SU-DHL-6 (cell line): ENCODE measurements around the gene AGBL4.

ENCODE experiments used
- CTCF ChIP-seq: fragments of 200-600 bp; sonication (generic); IDR thresholded peaks from one replicate; pipeline ENCODE4 v1.5.1; 2017; ENCODE audit warnings: antibody characterized with exemption, mild to moderate bottlenecking, low read length, moderate library complexity; ENCODE audit not compliant: insufficient read depth, poor library complexity, severe bottlenecking
- EZH2phosphoT487 ChIP-seq: fragments of 200-600 bp; sonication (generic), shearing (Covaris generic); conservative IDR thresholded peaks from 2 replicates; pipeline ENCODE4 v1.6.1; 2018; ENCODE audit warnings: mild to moderate bottlenecking, antibody characterized with exemption, low read length, moderate library complexity, mixed read lengths

GRCh38 chr1:48930011-48930410 is 1093.7 kb downstream of the AGBL4 start:
- no peak for TF ChIP-seq CTCF
- no peak for TF ChIP-seq EZH2phosphoT487
